Measurements from ENCODE around the gene MYADML2. TPM values are rescaled to one million over a fixed set of nuclear protein-coding genes. Genes with fewer than 3 reads are reported as not detected.
"Not testable (repeated sequence)": the region's sequence is repeated elsewhere in the genome, so short reads cannot be mapped to it uniquely, and the experiment has no call there.

MYADML2 gene, protein sequence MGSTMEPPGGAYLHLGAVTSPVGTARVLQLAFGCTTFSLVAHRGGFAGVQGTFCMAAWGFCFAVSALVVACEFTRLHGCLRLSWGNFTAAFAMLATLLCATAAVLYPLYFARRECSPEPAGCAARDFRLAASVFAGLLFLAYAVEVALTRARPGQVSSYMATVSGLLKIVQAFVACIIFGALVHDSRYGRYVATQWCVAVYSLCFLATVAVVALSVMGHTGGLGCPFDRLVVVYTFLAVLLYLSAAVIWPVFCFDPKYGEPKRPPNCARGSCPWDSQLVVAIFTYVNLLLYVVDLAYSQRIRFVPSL
- total RNA-seq = not detected
- long read RNA-seq, donor 1 = 0 reads
- long read RNA-seq, donor 2 = 0 reads

DNA sequence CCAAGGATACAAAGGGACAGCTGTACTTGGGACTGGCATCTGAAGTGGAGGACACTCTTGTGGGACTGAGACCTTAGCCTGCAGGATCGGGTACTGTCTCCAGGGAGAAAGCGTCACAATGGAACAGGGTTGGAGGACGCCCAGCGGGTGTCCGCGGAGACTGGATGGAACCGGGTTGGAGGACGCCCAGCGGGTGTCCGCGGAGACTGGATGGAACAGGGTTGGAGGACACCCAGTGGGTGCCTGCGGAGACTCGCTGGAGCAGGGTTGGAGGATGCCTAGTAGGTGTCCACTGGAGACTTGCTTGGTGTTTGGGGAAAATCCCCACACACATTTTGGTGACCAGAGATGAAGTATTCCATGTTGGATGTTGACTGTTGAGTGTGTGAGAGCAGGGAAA is at the start of gene MYADML2:
Gene MYADML2 (minus strand): TSS at position 45 of the 400 bp plus-strand sequence. CDS start 5,492 bp downstream, outside the sequence.
- no peak for DNase-seq (ENCODE audit: low spot score)
- intact Hi-C loops (cut with DNase I) = no loop called here

DNA sequence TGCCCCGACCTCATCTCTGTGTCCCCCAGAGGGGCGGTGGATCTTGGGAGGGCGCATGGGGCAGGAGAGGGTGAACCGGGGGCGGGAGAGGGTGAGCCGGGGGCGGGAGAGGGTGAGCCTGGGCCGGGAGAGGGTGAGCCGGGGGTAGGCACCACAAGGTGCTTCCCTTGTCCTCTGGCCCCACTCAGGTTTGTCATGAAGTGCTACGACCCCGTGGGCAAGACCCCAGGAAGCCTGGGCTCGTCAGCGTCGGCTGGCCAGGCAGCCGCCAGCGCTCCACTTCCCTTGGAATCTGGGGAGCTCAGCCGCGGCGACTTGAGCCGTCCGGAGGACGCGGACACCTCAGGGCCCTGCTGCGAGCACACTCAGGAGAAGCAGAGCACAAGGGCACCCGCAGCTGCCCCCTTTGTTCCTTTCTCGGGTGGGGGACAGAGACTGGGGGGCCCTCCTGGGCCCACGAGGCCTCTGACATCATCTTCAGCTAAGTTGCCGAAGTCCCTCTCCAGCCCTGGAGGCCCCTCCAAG is 49.3 kb upstream of the MYADML2 start:
- no peak for DNase-seq (ENCODE audit: low spot score)
- intact Hi-C loops (cut with DNase I) = no loop called here

DNA sequence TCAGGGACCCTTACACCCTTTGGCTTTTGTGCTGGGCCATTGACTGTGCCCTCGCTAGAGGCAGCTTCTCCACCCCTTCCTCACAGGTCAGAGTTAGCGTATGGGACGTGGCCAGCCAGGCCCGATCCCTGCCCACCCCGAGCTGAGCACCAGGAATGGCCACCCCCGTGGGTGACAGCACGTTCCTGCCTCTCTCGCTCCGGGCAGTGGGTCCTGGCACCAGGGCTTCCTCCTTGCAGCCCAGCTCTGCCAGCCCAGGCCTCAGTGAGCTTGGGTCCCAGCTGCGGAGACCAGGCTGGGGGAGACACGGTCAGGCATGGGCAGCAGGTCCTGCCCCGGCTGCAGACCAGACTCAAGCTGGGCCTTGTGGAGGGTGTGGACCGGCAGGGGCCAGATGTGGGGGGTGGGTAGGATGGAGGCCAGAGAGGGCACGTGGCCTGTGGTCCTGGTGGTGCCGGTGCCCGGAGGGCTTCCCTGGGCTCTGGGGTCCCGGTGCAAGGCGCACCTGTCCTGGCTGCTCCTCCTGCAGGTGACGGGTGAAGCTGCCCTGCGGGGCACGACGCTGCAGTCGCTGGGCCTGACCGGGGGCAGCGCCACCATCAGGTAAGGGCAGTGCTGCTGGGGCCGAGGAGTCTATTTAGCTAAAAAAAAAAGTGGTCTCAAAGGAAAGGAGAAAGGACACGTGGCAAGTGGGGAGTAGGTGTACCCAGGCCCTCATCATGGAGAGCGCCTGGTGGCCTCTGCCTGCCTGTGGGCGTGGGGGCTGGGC is 48.6 kb upstream of the MYADML2 start:
- intact Hi-C loops (cut with DNase I) = no loop called here
- no peak for DNase-seq (ENCODE audit: low spot score)

DNA sequence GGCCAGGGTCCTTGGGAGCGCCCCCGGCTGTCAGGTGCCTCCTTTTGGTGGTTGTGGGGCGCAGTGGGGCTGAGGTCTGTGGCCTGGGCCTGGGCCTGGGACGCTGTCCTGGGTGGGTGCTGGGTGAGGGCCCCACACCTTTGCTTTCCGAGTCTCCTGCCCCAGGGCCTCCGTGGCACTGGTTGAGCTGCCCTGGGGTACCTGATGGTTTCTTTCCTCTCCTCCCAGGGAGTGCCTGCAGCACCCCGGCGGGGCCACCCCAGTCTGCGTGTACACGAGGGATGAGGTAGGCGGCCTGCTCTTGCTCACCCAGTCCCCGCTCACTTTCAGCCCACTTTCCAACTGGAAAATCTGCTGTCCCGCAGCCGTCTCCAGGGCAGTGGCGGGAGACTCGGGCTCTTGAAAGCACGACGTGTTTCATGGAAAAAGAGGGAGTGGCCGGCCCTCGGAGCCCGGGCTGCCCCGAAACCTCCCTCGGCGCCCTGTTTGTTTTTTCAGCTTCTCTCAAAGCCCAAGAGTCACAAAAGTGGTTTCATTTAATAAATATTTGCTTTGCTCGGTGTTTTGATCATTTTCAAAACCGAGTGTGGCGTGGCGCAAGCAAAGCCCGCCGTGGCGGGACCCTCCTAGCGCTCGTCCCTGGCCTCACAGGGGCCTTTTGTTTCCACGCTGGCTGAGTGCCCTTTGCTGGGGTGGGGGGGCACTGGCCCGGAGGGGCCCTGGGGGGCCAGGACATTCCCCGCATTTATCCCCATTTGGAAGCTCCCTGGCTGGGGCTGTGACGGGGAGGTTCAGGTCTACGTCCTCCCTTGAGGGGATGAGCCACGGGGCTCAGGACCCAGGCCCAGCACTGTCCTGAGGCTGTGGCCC is 47.8 kb upstream of the MYADML2 start:
- intact Hi-C loops (cut with DNase I) = no loop called here
- DNase-seq (ENCODE audit: low spot score) = no peak

DNA sequence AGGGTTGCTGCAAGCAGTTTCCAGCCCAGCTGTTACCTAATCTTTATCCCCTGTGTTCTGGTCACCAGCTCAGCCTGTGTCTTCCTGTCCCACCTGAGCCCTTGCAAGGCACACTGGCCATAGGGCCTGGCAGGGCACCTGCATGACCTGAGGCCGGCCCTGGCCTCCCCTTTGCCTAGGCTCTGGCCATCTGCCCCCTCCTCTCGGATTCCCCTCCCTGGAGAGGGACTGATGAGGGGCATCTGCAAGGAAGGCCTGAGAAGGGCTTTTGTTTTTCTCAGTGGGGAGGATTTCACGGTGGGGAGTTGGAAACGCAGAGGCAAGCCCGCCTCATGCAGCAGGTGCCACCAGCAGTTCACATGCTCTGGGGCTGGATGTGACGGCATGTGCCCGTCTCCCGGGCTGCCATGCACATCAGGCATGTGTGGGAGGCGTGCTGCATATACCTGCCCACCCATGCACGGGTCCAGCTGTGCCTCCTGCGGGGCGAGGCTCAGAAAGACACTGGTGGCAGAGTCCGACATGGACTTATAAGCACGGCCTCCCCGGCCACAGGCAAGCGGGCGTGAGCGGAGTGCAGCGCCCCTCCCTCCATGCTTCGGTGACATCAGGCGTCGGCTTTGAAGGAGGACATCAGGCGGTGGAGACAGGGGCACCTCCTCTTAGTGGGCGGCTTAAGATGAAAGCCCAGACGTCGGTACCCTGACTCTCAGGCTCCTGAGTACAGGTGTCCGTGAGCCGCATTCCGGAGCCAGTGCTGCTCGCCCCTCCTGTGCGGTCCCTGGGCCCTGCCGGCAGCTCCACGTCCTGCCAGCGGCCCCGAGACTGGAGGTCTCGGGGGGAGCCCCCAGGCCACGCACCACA is 46.9 kb upstream of the MYADML2 start:
- no peak for DNase-seq (ENCODE audit: low spot score)
- intact Hi-C loops (cut with DNase I) = no loop called here

DNA sequence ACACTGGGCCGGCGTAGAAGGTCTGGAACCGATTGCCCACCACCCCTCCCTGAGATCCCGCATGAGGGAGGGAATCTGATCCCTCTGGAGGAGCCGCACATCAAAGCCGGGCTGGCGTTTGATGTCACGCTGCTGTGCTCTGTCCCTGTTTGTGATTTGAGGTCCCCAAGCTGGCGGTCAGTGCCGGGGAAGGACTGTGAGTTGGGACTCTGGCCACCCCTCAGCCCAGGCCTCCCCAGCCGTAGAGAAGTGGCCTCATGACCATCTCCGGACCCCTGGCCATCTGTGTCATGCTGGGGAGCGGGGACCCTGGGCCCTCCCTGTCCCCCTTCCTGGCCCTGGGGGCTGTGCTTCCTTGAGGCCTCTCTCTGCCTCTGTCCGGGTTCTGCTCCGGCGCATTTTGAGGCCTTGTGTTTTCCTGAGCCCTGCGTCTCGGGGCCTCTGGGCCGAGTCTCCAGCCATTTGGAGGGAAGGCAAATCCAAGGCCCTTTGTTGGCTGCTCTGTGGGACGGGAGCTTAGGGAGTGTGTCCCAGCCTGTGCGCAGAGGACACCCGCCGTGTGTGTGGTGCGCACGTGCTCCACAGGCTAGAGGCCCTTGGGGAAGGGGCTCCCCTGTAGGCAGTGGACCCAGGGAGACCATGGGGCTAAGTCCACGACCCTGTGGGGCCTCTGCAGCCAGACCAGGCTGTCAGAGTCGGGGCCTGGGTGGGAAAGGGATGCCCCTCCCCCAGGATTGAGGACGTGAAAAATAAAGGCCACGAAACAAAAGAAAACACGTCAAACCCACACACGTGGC is 45.5 kb upstream of the MYADML2 start:
- intact Hi-C loops (cut with DNase I) = no loop called here
- no peak for DNase-seq (ENCODE audit: low spot score)

DNA sequence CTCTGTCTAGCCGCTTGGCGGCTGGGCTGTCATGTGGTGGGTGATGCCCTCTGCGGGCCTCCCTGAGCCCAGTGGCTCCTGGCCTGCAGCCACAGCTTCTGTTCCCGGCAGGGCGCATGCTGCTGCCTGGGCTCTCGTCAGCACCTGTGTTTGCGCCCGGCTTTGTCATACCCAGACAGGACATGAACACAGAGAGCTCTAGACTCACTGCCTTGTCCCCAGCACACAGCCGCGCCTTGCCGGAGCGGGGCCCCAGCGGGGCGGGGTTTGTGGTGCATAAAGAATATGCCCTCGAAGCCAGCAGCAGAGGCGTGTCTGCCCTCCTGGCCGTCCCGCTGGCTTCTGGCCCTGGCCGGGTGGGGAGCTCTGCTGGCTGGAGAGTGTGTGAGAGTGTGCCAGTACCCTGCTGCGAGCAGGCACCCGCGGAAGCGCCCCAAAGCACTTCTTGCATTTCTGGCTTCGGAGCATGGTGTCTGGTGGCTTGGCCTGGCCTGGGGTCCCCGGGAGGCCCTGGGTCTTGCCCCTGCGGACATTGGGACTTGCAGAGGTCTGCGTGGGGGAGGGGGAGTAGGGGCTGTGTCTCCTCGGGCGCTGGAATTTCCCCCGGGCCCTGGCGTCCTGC is 44.8 kb upstream of the MYADML2 start:
- DNase-seq (ENCODE audit: low spot score) = no peak
- intact Hi-C loops (cut with DNase I) = loop anchor here in 1 of 2 donors (2.0 kb wide), 1 partner anchor 79 kb away; no protein-coding TSS in a partner anchor

DNA sequence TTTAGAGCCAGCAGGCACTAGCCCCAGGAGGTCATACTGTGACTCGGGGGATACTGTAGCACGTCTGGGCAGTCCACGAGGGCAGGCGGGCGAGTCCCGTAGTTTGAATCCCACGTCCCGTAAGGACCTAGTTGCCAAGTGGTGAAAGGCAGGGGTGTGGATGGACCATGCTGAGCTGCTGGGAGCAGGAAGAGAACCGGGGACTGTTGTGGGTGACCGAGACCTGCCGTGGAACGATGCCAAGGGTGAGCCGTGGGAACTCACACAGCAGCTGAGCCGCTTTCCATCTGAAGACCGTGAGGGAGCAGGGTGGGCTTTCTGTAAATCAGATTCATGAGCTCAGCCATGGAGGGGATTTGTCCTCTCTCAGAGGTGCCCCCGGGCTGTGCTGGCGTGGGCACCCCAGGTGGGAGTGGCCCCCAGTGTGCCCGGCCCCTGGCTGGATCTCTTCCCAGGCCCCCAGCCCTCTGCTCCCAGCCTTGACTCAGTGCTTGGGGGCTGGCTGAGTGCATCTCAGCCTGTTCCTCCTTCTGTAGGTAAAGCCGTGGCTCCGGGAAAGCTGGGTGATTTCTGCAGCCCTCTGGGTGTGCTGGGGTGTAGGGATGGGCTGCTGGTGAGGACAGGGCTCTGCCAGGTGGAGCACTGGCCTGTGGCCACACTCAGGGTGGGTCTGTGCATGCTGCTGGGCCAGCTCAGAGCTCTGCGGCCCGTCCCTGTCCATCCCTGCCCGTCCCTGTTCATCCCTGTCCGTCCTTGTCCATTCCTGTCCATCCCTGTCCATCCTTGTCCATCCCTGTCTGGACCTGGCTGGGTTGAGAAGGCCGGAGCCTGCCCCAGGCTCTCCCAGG is 44.0 kb upstream of the MYADML2 start:
- intact Hi-C loops (cut with DNase I) = loop anchor here in 1 of 2 donors (2.0 kb wide), 1 partner anchor 78 kb away; no protein-coding TSS in a partner anchor
- no peak for DNase-seq (ENCODE audit: low spot score)

DNA sequence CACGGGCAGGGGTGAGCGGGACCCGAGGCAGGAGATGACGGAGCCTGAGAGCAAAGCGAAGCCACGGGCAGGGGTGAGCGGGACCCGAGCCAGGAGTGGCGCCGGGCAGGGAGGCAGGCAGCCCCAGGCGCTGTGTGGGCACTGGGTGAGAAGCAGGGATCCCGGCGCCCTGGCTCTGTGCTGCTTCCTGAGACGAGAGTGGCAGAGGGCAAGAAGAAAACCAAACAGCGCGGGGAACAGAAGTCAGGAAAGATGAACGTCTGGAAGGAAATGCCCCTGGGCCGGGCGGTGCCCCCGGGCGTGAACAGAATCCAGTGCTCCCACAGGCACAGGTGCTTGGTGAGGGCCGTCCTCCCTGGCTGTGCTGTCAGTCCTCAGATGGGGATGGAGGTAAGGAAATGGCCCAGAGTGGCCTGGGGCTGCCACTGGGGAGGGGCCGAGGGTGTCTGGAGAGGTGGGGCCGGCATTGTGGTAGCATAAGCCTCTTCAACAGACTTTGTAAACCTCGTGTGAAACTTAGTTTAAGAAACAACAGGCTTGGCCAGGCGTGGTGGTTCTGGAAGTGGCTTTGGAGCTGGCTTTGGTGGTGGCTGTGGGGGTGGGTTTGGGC is 40.2 kb upstream of the MYADML2 start:
- DNase-seq (ENCODE audit: low spot score) = no peak
- intact Hi-C loops (cut with DNase I) = no loop called here

DNA sequence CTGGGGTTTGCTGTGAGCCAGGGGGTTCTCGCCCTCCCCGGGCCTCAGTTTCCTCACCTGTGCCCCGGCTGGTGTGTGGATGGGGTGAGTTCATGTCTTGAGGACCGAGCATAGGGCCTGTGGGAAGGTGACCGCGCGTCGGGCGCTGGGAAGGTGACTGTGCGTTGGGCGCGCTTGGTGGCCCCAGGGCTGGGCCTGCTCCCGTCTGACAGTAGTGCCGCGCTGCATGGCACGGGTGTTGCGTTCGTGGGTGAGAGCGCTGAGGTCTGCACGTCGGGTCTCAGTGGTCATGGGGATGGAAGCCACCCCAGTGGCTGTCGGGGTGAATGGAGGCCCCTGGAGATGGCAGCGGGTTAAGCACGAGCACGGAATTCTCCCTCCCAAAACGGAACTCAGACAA is 39.6 kb upstream of the MYADML2 start:
- intact Hi-C loops (cut with DNase I) = no loop called here
- no peak for DNase-seq (ENCODE audit: low spot score)

DNA sequence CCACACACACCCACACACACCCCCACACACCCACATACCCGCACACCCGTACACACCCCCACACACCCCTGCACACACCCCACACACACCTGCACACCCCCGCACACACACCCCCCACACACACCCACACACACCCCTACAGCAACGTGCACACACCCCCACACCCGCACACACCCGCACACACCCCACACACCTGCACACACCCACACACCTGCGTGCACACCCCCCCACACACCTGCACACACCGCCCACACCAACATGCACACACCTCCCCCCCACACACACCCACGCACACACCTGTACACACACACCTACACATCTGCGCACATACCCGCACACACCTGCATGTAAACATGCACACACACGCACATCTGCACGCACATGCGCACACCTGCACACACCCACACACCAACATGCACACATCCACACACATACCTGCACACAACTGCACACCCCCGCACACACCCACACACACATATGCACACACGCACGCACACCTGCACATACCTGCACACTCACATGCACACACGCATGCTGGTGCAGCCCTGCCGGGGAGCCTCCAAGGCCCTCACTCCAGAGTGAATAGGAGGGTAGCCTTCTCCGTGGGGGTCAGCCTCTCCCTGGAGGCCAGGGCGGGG is 37.9 kb upstream of the MYADML2 start:
- intact Hi-C loops (cut with DNase I) = no loop called here
- DNase-seq (ENCODE audit: low spot score) = no peak

DNA sequence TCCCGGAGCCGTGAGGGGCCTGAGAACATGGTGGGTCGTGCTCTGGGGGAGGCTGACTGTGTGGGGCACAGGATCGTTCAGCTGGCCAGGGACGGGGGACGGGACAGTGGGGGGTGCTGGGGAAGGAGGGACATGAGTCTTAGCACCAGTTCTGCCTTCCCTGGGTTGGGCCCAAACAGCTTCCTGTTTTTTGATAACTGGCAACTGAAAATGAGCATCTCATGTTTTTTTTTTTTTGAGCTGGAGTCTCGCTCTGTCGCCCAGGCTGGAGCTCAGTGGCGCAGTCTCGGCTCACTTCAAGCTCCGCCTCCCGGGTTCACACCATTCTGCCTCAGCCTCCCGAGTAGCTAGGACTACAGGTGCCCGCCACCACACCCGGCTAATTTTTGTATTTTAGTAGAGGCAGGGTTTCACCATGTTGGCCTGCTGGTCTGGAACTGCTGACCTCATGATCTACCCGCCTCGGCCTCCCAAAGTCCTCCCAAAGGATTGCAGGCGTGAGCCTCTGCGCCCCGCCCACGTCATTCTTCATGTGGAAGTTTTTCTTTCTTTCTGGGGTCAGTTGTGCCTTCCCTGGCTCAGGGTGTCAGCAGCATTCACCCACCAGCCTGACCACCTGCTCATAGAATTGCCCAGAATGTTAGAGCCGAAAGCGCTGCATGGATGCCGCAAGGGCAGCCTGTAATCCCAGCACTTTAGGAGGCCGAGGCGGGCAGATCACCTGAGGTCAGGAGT is 36.8 kb upstream of the MYADML2 start:
- intact Hi-C loops (cut with DNase I) = no loop called here
- no peak for DNase-seq (ENCODE audit: low spot score)

DNA sequence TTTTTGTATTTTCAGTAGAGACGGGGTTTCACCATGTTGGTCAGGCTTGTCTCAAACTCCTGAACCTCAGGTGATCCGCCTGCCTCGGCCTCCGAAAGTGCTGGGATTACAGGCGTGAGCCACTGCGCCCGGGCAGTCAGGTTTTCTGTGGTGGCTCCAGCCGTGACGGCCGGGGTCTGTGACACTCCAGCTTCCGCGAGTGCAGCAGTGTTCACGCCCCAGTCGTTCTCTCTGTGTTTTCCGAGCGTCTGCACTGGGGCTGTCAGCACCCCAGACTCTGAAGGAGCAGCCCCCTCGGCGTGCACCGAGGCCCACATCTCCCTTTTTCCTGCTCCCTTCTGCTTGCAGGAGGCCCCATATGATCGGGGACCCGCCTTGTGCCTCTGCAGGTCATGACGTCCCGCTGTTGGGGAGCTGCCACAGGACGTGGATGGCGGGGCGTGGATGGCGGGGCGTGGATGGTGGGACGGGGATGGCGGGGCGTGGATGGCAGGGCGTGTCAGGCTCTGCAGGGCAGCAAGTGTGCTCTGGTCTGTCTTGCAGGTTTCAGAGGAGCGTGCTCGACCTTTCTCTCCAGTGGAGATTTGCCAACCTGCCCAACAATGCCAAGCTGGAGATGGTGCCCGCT is 36.1 kb upstream of the MYADML2 start:
- no peak for DNase-seq (ENCODE audit: low spot score)
- intact Hi-C loops (cut with DNase I) = no loop called here

DNA sequence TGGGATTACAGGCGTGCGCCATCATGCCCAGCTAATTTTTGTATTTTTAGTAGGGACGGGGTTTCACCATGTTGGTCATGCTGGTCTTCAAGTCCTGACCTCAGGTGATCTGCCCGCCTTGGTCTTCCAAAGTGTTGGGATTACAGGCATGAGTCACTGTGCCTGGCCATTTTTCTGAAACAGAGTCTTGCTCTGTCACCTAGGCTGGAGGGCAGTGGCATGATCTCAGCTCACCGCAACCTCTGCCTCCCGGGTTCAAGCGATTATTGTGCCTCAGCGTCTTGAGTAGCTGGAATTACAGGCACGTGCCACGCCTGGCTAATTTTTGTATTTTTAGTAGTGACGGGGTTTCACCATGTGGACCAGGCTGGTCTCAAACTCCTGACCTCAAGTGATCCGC is 34.5 kb upstream of the MYADML2 start:
- intact Hi-C loops (cut with DNase I); DNase-seq (ENCODE audit: low spot score): not testable (repeated sequence)
